T-helper 2 cell (primary cell): ENCODE results near the gene SDHB.

Experiments used
- DNase-seq, 5 experiments: peaks; one replicate each; pipeline versions ENCODE4 v3.0.0 to v3.0.0-alpha.2; 2012 to 2022

Gene SDHB

DNA sequence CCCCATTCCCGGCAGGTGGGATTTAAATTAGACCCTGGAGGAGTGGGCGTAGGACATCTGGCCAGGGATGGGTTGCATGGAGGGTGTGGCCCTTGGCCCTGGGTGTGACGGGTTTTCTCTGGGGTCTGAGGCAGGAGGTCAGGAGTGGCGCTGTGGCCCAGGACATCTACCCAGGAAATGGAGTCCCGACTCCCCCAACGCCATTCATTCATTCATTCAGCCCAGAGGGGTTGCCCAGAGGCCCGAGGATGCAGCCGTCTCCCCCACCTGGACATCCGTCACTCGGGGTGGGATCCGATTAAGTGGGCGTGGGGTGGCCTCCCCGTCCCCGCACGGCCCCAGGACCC lies 42.8 kb downstream of the SDHB start:
- DNase-seq: no peak

DNA sequence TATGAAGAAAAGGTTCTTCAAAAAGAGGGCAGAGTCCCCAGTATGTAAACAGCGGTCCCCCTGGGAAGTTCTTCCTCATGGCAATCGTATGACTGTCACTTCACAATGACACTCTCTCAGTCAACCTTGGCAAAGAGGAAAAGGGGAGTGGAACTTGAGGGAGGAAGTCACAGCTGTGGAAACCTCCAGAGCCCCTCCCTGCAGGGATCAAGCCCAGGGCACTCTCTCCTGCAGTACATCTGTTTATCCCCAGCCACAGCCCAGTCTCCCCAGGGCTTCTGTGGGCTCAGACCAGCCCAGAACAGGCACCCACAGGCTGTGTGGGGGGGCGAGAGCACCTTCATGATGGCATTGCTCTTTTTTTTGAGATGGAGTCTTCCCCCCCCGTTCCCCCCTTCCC lies 44.1 kb downstream of the SDHB start:
- no peak for DNase-seq

DNA sequence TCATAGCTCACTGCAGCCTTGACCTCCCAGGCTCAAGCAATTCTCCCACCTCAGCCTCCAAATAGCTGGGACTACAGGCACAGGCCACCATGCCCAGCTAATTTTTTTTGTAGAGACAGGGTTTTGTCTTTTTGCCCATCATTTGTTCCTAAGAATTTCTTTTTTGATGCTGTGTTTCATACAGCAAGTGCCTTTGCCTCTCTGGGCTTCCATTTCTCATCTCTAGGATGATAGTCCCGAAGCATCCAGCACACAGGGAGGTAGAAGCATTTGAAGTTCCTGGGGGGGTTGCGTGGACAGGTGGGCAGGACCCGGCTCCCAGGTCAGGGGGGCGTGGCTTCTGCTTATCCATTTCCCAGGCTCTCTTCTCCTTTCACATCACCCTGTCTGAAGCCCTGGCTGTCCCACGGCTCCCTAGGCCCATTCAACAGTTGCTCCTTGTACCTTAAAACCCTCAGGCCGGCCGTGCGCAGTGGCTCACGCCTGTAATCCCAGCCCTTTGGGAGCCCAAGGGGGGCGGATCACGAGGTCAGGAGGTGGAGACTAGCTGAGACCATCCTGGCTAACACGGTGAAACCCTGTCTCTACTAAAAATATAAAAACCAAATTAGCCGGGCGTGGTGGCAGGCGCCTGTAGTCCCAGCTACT lies 45.5 kb downstream of the SDHB start:
- DNase-seq: no peak

DNA sequence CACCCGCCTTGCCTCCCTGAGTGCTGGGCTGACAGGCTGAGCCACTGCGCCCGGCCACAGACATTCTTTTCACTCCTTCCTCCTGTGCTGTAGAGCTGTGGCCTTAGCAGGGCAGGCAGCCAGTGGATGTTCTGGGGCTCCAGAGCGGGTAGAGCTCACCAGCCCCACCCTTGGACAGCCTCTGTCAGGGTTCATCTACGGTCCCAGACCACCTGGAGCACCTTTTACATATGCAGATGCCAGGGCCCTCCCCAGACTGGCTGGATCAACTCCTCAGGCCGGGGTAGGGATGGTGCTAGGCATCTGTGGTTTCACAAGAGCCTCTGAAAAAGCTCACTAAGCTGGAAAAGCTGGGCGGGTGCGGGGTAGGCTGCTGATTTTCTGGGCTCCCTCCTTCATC lies 46.7 kb downstream of the SDHB start:
- no peak for DNase-seq

DNA sequence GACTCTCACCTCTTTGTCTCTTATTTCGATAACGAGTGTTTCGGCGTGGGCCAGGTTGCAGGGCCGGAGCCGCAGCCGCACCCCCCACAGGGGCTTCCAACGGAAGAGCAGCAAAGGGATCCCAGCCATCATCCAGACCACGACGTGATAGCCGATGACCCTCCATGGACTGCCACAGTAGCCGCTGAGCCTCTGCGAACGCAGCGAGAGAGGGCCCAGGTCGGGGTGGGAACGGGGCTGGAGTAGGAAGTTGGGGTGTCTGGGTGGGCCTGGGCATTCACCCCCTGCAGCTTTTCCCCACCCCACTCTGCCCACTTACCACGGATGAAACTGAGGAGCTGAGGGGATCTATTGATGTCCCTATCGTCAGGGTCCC lies 48.5 kb downstream of the SDHB start:
- DNase-seq: no peak

DNA sequence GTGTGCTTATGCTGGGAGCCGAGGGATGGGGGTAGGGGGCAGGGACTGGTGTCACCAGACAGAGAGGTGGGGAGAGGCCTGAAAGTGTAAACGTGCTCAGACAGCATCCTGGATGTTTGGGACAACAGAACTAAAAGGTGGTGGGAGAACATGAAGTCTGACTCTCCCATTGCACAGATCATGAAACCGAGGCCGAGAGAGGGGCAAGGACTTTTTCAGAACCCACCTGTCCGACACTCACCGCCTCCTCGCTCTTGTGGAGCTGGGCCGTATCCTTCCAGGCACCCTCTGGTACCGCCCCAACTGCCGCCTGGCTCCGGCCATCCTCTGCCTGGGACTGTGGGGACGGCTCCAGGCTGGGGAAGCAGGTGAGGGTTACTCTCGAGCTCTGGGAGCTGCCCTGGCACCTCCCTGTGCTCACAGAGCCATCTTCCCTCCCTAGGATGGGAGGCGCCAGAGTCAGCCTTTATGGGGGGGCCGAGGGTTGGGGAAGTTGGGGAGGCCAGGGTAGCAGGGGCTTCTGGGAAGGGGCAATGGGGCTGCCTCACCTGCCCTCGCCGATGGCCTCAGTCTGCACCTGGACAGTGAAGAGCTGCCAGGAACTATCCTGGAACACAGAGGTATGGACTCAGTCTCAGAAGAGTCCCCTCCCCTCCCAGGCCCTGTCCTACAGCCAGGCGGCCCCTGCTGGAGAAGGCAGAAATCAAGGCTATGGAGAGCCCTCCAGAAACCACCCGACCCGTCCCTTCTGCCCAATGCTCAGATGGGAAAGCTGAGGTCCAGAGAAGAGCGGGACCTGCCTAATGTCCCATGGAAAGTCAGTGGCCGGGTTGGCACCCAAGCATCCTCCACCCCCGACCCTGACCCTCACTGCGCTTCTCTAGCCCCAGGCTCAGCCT lies 49.1 kb downstream of the SDHB start:
- DNase-seq: no peak

DNA sequence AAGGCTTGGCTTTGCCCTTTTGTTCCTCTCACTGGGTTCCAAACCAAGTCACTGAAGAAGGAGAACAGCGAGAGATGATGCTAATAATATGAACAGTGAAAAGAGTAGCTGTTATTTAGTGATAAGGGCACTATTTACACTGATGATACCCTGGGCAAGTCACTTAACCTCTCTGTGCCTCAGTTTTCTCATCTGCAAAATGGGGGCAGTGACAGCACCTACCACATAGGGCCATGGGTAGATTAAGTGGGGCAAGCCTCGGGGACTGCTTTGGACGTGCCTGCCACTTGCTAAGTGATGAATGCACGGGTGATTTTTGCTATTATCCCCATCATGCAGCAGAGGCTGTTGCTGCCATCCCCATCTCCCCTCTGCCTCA lies 51.3 kb downstream of the SDHB start:
- no peak for DNase-seq

DNA sequence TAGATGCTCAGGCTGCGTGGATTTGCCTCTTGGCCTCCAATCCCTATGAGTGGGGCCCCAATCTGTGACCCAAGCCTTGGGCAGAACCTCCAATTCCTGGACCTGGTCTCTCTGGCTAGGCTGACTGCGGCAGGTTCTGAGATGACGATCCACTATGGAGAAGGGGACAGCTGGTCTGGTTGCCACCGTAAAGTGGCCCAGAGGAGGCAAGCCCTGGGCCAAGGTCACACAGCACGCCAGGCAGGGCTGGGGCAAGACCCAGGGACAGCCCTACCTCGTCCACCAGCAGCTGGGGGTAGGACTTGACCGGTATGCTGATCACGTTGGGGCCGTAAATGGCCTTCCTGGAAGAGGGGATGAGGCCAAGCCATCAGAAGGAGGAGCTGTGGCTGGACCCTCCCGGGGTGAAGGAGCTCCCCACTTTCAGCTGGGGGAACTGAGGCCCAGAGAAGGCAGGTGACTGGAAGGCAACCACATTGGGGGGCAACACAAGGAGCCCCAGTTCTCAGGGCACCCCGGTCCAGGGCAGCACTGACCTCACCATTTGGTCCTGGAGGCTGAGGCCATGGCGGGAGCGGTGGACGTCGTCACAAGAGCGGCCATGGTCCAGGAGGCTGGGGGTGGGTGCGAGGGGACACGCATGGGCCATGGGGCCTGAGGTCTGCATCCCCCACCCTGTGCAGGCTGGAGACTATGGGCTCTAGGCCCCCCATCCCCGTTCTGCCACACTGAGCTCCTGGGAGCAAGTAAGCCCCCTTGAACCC lies 51.9 kb downstream of the SDHB start:
- no peak for DNase-seq

DNA sequence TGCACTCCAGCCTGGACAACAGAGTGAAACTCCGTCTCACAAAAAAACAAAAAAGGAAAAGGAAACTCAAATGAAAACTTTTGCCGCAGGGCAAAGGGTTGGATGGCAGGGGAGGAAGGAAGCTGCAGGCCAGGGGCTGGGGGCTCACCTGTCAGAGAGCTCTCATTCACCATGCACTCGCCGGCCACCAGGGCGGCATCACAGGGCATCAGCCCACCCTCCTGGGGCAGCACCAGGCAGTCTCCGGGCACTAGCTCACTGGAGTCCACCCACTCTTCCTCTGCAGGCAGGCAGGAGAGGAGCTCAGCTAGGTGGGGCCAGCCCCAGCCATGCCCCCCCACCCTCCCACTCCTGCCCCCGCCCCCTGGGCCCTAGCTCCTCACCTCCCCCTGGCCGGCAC lies 54.0 kb downstream of the SDHB start:
- DNase-seq: no peak

DNA sequence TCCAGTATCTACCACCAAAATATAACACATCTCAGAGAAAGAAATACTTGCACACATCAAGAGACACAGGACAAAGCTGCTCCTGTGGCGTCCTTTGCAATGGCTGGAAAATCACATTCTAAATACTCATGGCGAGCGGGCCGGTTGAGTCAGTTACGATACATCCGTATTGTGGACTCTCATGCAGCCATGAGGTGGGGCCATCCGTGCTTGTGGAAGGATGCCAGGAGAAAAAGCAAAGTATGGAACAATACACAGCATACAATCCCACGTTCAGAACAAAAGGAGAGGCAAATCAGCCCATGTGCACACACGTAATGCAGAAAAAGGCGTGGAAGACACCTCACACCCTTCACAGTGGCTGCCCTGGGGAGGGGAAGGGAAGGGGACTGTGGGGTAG lies 55.2 kb downstream of the SDHB start:
- no peak for DNase-seq

DNA sequence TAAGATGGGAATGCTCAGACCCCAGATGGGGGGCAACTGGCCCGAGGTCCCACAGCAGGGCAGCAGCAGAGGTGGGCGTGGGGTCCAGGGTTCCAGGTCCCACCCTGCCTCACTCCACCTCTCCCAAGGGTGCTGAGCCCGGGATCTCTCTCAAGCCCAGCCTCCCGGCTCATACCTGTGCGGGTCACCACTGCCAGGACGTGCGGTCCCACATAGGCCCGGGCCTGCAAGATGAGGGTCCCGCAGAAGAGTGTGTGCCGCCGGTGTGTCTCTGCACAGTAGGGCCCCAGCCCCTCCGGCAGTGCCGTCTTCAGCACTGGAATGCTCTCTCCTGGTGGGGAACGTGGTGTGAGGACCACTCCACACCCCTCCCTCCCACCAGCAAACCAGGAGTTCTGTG lies 57.0 kb downstream of the SDHB start:
- DNase-seq: no peak

DNA sequence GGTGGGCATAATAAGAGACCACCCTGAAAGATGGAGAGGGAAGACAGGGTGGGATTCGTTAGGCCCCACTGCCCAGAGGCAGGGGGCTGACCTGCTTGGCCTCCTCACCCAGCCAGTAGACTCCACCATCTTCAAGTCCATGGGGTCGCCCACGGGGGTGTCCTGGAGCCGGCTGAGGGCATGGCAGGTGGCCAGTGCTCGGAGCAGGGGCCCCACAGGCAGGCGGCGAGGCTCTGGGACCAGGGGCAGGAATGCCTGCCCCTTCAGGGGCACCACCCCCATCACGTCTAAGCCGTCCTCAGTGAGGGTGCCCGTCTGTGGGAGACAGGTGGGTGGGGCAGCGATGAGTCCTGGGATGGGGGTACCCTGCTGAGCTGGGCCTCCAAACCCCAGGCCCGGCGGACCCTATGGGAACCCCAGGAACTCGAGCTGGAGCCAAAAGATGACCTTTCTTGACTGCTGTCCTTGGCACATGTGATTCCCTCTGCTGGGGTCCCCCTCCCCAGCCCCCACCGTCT lies 60.3 kb downstream of the SDHB start:
- no peak for DNase-seq

DNA sequence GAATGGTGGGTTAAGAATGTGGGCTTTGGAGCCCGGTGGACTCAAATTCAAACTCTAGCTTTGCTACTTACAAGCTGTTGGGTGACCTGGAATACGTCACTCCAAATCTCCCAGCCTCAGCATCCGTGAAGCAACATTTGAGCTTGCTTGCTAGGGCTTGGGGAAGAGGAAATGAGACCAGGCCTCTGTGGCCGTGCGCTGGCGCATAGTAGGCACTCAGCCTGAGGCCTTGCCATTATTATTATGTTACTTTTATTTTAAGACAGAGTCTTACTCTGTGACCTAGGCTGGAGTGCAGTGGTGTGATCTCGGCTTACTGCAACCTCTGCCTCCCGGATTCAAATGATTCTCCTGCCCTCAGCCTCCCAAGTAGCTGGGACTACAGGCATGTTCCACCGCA lies 61.2 kb downstream of the SDHB start:
- DNase-seq: no peak

DNA sequence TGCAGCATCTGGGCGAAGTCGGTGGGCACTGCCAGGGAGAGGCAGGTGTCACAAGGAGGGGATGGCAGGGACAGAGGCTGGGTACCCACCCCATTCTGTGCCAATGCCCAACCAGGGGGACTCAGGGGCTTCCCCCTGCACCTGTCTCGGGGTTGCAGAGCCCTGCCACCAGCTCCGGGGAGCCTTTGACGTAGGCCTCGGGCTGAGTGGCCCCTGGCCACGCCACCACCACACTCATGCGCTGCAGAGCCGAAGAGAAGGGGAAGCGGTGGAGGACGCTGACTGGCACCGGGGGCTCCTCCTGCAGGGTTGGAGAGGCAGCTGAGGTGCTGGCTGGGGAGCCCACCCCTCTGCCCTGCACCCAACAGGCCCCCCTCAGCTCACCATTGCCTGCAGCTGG lies 61.7 kb downstream of the SDHB start:
- DNase-seq: no peak

DNA sequence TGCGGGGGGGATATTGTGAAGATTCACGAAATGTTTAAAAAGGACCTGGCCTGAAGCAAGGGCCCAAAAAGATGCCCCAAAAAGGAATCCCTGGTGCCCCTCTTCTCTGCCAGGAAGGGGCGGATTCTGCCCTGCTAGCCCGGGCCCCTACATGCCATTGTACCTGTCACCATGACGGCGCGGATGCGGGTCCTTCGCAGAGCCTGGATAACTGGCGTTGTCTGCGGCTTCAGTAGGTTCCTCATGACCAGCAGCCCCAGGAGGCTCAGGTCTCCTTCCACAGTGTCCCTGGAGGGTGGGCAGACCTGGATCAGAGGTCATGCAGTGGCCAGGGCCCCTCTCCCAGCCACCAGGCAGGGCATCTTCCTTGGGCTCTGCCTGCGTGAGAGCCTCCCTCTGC lies 62.3 kb downstream of the SDHB start:
- no peak for DNase-seq

DNA sequence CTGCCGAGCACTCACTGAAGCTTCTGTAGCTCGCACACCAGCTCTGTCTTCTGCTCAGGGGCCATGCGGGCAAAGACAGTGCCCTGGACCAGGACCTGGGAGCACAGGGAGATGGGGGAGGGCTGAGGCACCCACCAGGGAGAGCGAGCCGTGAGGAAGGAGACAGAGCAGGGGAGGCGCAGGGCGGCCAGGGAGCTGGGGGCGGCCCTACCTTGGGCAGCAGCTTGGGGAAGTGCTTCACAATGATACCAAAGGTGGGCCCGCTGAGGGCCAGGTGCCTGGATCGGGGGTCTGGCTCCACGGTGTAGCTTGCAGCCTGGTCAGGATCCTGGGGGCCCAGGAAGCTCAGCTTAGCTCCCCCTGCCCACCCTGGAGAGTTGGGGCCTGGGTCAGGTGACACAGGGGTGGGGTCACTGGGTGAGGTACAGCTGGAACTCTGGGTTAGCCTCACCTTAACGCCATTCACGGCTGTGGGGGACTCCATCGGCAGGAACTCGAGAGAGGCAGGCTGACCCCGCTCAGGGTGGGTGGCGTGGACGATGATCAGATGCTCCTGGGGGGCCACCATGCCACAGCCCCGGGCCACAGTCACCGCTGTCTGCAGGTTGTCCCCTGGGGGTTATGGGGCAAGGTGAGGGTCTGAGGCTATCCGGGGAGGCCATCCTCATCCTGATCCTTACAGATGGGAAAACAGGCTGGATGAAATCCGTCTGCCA lies 64.0 kb downstream of the SDHB start:
- no peak for DNase-seq

DNA sequence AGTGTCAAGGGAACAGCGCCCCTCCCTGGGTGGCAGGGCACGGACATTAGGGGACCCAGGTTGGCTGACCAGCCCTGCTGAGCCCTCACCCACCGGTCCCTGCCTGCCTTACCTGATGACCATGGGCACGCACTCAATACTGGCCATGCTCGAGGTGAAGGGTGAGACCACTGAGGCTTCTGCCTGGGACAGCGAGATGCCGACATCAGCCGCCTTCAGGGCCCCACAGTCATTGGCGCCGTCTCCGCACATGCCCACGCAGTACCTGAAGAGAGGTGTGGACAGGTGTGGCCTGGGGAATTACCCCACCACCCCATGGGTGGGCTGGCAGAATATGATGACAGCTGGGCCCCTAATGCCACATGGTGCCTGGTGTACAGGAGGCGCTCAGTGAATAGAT lies 65.6 kb downstream of the SDHB start:
- no peak for DNase-seq

DNA sequence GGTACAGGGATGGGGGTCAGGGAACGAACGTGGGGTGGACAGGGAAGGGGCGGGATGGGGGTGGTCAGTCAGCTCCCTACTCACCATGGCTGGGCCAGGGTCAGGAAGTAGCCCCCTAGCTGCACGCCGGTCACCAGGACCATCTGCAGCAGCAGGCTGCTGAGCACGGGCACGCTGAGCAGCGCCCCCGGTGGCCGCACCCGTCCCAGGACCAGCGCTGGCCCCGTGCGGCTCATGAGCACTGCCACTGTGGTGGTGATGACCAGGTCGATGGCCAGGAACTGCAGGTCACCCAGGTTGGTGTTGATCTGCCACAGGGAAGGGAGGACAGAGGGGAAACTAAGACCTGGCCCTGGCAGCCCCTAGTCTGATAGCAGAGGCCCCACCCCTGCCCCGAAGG lies 66.9 kb downstream of the SDHB start:
- DNase-seq: no peak

DNA sequence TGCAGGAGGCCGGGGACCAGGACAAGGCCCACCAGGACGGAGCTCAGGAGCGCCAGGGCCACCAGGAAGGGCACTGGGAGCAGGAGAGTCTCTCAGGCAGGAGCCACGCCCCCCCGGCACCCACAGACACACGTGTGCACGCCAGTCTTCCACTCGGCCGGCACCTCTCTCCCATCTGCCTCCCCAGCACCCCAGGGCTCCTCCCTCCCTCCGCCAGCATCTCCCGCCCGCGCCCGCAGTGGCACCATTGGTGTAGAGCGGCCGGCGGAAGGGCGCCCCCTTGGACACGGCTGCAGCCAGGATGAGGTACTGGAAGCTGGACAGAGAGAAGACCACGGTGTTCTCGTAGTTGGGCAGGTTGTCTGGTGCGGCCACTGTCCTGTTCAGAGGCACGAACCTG lies 67.3 kb downstream of the SDHB start:
- no peak for DNase-seq

DNA sequence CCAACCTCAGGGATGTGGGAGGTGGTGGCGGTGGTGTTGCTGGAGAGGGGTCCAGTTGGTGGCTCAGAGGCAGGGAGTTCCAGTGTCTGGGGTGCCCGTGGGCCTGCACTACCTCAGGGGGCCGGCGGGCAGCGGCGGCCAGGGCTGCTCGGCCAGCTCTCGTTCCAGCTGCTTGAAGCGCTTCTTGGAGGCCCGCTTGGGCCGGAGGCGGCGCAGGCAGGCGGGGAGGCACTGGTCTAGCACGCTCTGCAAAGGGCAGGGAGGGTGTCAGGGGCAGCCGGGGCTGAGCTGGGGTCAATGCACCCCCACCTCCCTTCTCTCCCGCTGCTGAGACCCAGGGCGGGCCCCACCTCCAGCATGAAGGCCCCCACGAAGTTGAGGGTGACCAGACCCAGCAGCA lies 67.7 kb downstream of the SDHB start:
- DNase-seq: no peak

DNA sequence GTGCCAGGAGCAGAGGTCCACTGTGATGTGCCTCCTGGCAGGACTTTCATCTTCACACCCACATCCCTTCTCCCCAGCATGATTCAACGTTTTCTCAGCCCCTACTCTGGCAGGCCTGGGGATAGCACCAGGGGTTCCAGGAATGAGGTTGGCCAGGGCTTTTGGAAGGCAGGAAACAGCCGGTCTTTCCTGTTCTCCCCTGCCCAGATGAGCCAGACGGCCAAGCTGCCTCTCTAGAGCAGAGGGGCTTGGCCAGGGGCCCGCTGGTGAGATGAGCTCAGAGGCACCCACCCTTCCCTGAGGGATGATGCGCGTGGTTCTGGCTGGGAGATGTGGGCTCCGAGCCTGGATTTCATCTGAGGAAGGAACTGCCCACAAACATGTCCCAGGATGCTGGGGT lies 69.1 kb downstream of the SDHB start:
- no peak for DNase-seq

DNA sequence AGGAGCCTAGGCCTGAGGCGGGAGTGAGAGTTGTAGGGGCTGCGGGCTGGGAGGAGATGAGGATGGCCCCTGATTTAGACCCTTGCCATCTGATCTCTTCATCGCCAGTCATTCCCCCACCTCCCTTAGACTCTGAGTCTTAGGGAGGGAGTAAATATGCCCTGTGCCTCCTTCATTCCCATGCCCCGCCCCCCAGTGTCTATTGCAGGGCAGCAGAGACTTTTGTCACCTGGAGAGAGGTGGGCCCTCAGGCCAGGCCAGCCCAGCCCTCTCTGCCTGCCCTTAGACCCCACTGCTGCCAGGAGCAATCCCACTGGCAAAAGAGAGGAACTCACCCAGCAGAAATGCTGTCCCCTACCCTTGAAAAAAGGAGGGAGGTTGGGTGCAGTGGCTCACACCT lies 70.2 kb downstream of the SDHB start:
- no peak for DNase-seq

DNA sequence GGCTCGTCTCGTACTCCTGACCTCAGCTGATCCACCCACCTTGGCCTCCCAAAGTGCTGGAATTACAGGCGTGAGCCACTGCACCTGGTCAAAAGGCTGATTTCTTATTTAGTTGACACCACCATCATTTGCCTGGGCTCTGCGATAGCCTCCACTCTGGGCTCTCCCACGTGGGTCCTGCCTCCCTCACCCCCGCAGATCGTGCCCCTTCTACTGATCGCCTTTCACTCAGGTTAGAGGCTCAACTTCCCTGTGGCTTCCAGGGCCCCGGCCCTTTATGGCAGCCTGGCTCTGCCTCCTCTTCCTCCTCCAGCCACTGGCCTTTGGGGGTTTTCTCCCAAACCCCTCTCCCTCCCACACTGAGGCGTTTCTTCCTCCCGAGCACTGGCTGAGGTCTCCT lies 70.9 kb downstream of the SDHB start:
- DNase-seq: no peak
